ENCODE results near the gene LGALS3.

GRCh38 chr14:55170526-55170925 is 41.5 kb downstream of the LGALS3 start:
- TF ChIP-seq GATA2 (IDR thresholded peaks at IDR 0.05; ENCODE audit: low read depth, low read length), result no peak
- TF ChIP-seq GATA3 (IDR thresholded peaks at IDR 0.05; ENCODE audit: low read depth, low read length), result no peak

All from SH-SY5Y (cell line).